Gastroesophageal sphincter (tissue), 4 donors: ENCODE measurements around the gene SMIM43. TPM values are rescaled to one million over a fixed set of nuclear protein-coding genes. Genes with fewer than 3 reads are reported as not detected.
A peak's percentile ranks its signal among the peaks of the same experiment; 100 is the strongest.

Experiments used
- ATAC-seq: fragments of 150-250 bp; one replicate; pipeline ENCODE4 v1.9.1; 2016; ENCODE audit warnings: mild to moderate bottlenecking, moderate library complexity
- H3K27ac ChIP-seq, 4 donors: fragments of 200-600 bp; sonication (generic) in 3 of 4; 1 replicate in 3 of 4; 2 replicates in 1 of 4; pipeline ENCODE4 v1.5.1; 2016 to 2019
- H3K27me3 ChIP-seq: fragments of 200-600 bp; sonication (generic); one replicate; pipeline ENCODE4 v1.5.1; 2019
- H3K36me3 ChIP-seq, 2 donors: fragments of 200-600 bp; sonication (generic); one replicate each; pipeline ENCODE4 v1.5.1; 2019; ENCODE audit warnings: control low read depth in 1 of 2
- H3K4me1 ChIP-seq, 3 donors: fragments of 200-600 bp; sonication (generic); 1 replicate in 2 of 3; 2 replicates in 1 of 3; pipeline ENCODE4 v1.5.1; 2016 to 2019; ENCODE audit warnings: control low read depth in 2 of 3
- H3K4me3 ChIP-seq, 2 donors: fragments of 200-600 bp; sonication (generic); one replicate each; pipeline ENCODE4 v1.5.1; 2019; ENCODE audit warnings: mild to moderate bottlenecking in 1 of 2, moderate library complexity in 1 of 2
- H3K9me3 ChIP-seq, 3 donors: fragments of 200-600 bp; sonication (generic); one replicate each; pipeline ENCODE4 v1.5.1; 2017 to 2019; ENCODE audit warnings: control low read depth in 2 of 3
- CTCF ChIP-seq, 4 experiments: fragments of 200-600 bp in 2 of 4; fragments of 450-650 bp in 2 of 4; sonication (generic) in 1 of 4; IDR thresholded peaks; one replicate each; pipeline ENCODE4 v1.5.1; 2017 to 2019; ENCODE audit warnings: antibody characterized with exemption in 4 of 4, mild to moderate bottlenecking in 2 of 4, moderate library complexity in 2 of 4
- EP300 ChIP-seq: sonication (generic); formaldehyde crosslinking; IDR thresholded peaks from one replicate; pipeline ENCODE4 v1.6.1; 2017; ENCODE audit warnings: antibody characterized with exemption, mild to moderate bottlenecking
- POLR2A ChIP-seq, 2 donors: fragments of 450-650 bp; IDR thresholded peaks; one replicate each; pipeline ENCODE4 v1.6.1; 2017; ENCODE audit warnings: antibody characterized with exemption in 2 of 2, mild to moderate bottlenecking in 2 of 2, moderate library complexity in 1 of 2
- POLR2AphosphoS5 ChIP-seq: sonication (generic); formaldehyde crosslinking; IDR thresholded peaks from one replicate; pipeline ENCODE4 v1.6.1; 2017; ENCODE audit warnings: antibody characterized with exemption
- WGBS, 2 donors: methylation state at CpG; one replicate each; pipeline ENCODE4 v1.1.5; 2018; ENCODE audit warnings: low coverage in 1 of 2; 5-methylcytosine and 5-hydroxymethylcytosine counted together
- total RNA-seq, 4 donors: library from RNA; depleted of rRNA; stranded (reverse); fragments of >200 nt; gene quantifications; one replicate each; pipeline ENCODE4 v1.1.0, GENCODE V29; 2016

Gene SMIM43
- total RNA-seq: 1 to 10 TPM in 1 of 4 donors, under 1 TPM in 3; 0.39 to 2.3 (median 0.51) TPM

GRCh38 chr4:121764702-121765367 is at the start of gene SMIM43:
Gene SMIM43, minus strand, starts transcription at chr4:121765164. Its CDS starts 59 bp downstream, at chr4:121765105.
- TF ChIP-seq CTCF (IDR thresholded peaks at IDR 0.05) (no peak), POLR2AphosphoS5 (no peak), EP300 (no peak), POLR2A (IDR thresholded peaks at IDR 0.05) (no peak)
- Histone ChIP-seq H3K36me3 (no peaks in the 10 kb centered on the region), H3K4me1 (peaks cover 0 to 11% (median 5%) of the 10 kb centered on the region in 3 donors), H3K27ac (no peak within 1 kb of the TSS), H3K27me3 (peaks cover 48% of the 10 kb centered on the region), H3K4me3 (peak within 1 kb of the TSS; percentile 6 to 47), H3K9me3 (no peaks in the 10 kb centered on the region)
- no CpG with 5 or more reads among the region's 75 CpGs for WGBS, 2 donors
- no peak for ATAC-seq

- no peaks in the 10 kb centered on the region for H3K4me1 ChIP-seq
- ATAC-seq: no peak
- 65 to 66% methylated on average over 2 of the region's 2 CpGs for WGBS, 2 donors
- H3K4me3 ChIP-seq: no peak overlapping the region
- peaks cover 0 to 99% of the 10 kb centered on the region in 2 donors for H3K36me3 ChIP-seq
- H3K27ac ChIP-seq: no peak overlapping the region
- TF ChIP-seq EP300: no peak
- no peak for TF ChIP-seq CTCF (IDR thresholded peaks at IDR 0.05)
- no peak for TF ChIP-seq POLR2AphosphoS5
- TF ChIP-seq POLR2A (IDR thresholded peaks at IDR 0.05): no peak
- H3K27me3 ChIP-seq: no peaks in the 10 kb centered on the region
- no peaks in the 10 kb centered on the region for H3K9me3 ChIP-seq
Observed at GRCh38 chr4:121814756-121815155, 49.8 kb upstream of the SMIM43 start.

- H3K4me3 ChIP-seq: no peak overlapping the region
- TF ChIP-seq POLR2A (IDR thresholded peaks at IDR 0.05) (no peak), CTCF (IDR thresholded peaks at IDR 0.05) (no peak), EP300 (no peak), POLR2AphosphoS5 (no peak)
- peaks cover 7 to 100% of the 10 kb centered on the region in 2 donors for H3K36me3 ChIP-seq
- H3K4me1 ChIP-seq: no peaks in the 10 kb centered on the region
- H3K27me3 ChIP-seq: no peaks in the 10 kb centered on the region
- ATAC-seq: no peak
- no peak overlapping the region for H3K27ac ChIP-seq
- H3K9me3 ChIP-seq: no peaks in the 10 kb centered on the region
Observed at GRCh38 chr4:121811122-121811521, 46.2 kb upstream of the SMIM43 start.

DNA sequence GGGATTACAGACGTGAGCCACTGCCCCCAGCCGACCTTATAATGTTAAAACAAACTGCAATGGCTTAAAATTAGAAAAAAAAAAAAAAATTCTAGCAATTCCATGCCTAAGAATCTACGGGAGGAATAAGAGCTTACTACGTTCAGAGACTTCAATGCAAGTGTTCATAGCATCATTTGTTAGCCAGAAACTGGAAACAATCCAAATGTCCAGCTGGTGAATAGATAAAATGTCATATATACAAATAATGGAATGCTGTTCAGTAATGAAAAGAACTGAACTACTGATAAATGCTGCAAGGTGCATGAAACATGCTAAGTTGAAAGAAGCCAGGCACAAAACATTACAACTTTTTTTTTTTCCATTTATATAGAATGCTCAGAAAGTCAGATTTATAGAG is 41.4 kb upstream of the SMIM43 start:
- no peak for ATAC-seq
- 20 to 54% methylated on average over 1 to 4 of the region's 4 CpGs for WGBS, 2 donors

More for the DNA sequence above, 41.4 kb upstream of the SMIM43 start:
- TF ChIP-seq POLR2AphosphoS5: no peak
- TF ChIP-seq CTCF (IDR thresholded peaks at IDR 0.05): no peak
- TF ChIP-seq POLR2A (IDR thresholded peaks at IDR 0.05): no peak
- no peak for TF ChIP-seq EP300
- H3K4me3 ChIP-seq: no peak overlapping the region
- peaks cover 0 to 29% (median 6%) of the 10 kb centered on the region in 3 donors for H3K4me1 ChIP-seq
- H3K9me3 ChIP-seq: no peaks in the 10 kb centered on the region
- H3K27ac ChIP-seq: no peak overlapping the region
- H3K27me3 ChIP-seq: no peaks in the 10 kb centered on the region
- peaks cover 7 to 90% of the 10 kb centered on the region in 2 donors for H3K36me3 ChIP-seq
